ENCODE results near the gene SLAMF9. TPM values are rescaled to one million over a fixed set of nuclear protein-coding genes. Genes with fewer than 3 reads are reported as not detected.

SLAMF9 gene
- total RNA-seq, 1 experiment from 2014 or later, result not detected

GRCh38 chr1:159923203-159924024 is 30.6 kb downstream of the SLAMF9 start:
- no peak overlapping the region; the same call in 1 of the 2 replicates for H3K27ac ChIP-seq (ENCODE audit: low read depth, low read length)
- BruUV-seq (replicated peaks), result no TSS peak

More at GRCh38 chr1:159923203-159924024, 30.6 kb downstream of the SLAMF9 start:
- no peak for ATAC-seq
- no peaks in the 10 kb centered on the region for H3K9me2 ChIP-seq (ENCODE audit: insufficient read depth)
- CTCF ChIA-PET, result interaction anchor here (0.9 to 1.1 kb wide), 2 partner anchors 84 to 329 kb away, joined by 3 to 7 read pairs; no protein-coding TSS in a partner anchor
- RAD21 ChIA-PET (ENCODE audit: low non-redundant PET in 1 of 2, low total read pairs in 2 of 2, uncharacterized antibody in 2 of 2, unreplicated experiment in 2 of 2), result no interaction called here
- peaks cover 7 to 14% of the 10 kb centered on the region in 2 experiments; a peak in 2 of 4 replicates for H3K36me3 ChIP-seq (ENCODE audit: control insufficient read depth in 1 of 2, insufficient read depth in 2 of 2, low read length in 2 of 2)
- peak overlapping the region; percentile 57 to 62 for H3K4me3 ChIP-seq (replicated peaks in 1 of 2; ENCODE audit: low read depth in 1 of 2, low read length in 2 of 2)
- no peak overlapping the region for H2AFZ ChIP-seq (ENCODE audit: low read depth, low read length, poor library complexity, severe bottlenecking)
- no peaks in the 10 kb centered on the region; the same call in 1 of the 2 replicates for H4K20me1 ChIP-seq (ENCODE audit: insufficient read depth)
- intact Hi-C loops (cut with micrococcal nuclease), result no loop called here
- no peak for TF ChIP-seq POLR2A (IDR thresholded peaks at IDR 0.05; ENCODE audit: borderline replicate concordance, extremely low read depth, insufficient read depth, insufficient read length)
- no peak for TF ChIP-seq EZH2 (IDR thresholded peaks at IDR 0.05)
- TF ChIP-seq ATF3 (IDR thresholded peaks at IDR 0.05), result no peak
- no peak for TF ChIP-seq SRF (IDR thresholded peaks at IDR 0.05; ENCODE audit: low read depth)
- no peak for TF ChIP-seq JUND (IDR thresholded peaks at IDR 0.05)
- TF ChIP-seq CEBPB (IDR thresholded peaks at IDR 0.05; ENCODE audit: low read depth), result no peak
- no peak for TF ChIP-seq CTCF (IDR thresholded peaks at IDR 0.05 in 2 of 3, conservative IDR thresholded peaks at IDR 0.05 in 1 of 3; ENCODE audit: borderline replicate concordance in 1 of 3, insufficient read depth in 1 of 3, low read depth in 2 of 3, low read length in 2 of 3)
- TF ChIP-seq REST (IDR thresholded peaks at IDR 0.05; ENCODE audit: low read depth), result no peak
- TF ChIP-seq TCF7L2 (IDR thresholded peaks at IDR 0.05; ENCODE audit: borderline replicate concordance, extremely low read depth, insufficient read depth, insufficient read length), result no peak
- TF ChIP-seq ZBTB33 (IDR thresholded peaks at IDR 0.05; ENCODE audit: extremely low read depth, insufficient replicate concordance, low read length), result no peak
- no peak for TF ChIP-seq RAD21 (IDR thresholded peaks at IDR 0.05; ENCODE audit: low read depth)
- no peak for TF ChIP-seq ZNF274 (IDR thresholded peaks at IDR 0.05; ENCODE audit: low read depth, low read length)
- no peak for TF ChIP-seq CBX3 (IDR thresholded peaks at IDR 0.05; ENCODE audit: low read depth)
- no peak for TF ChIP-seq FOSL1 (IDR thresholded peaks at IDR 0.05; ENCODE audit: low read depth)
- no peak for TF ChIP-seq SIN3A (IDR thresholded peaks at IDR 0.05; ENCODE audit: low read depth)
- H3K27me3 ChIP-seq (ENCODE audit: insufficient read depth, low read length), result no peaks in the 10 kb centered on the region
- H3K79me2 ChIP-seq (ENCODE audit: insufficient read depth, low read length), result peaks cover 36% of the 10 kb centered on the region
- H3K9ac ChIP-seq (ENCODE audit: low read length), result peak overlapping the region; percentile 87
- H3K4me1 ChIP-seq (ENCODE audit: control insufficient read depth in 1 of 2, insufficient read depth in 2 of 2, low read length in 2 of 2), result peaks cover 21 to 42% of the 10 kb centered on the region in 2 experiments
- POLR2A ChIA-PET, result no interaction called here
- DNase-seq (ENCODE audit: low read depth, low spot score), result no peak
- H3K4me2 ChIP-seq (ENCODE audit: low read length), result peak overlapping the region; percentile 93
- no peaks in the 10 kb centered on the region for H3K9me3 ChIP-seq (ENCODE audit: control insufficient read depth in 1 of 2, insufficient read depth in 1 of 2, low read depth in 1 of 2, low read length in 2 of 2)
